ENCODE measurements around the gene TTC27.

TTC27 gene

GRCh38 chr2:32756074-32756727, 128.4 kb downstream of the TTC27 start:
- CTCF ChIA-PET = no interaction called here
- POLR2A ChIA-PET = no interaction called here
- TF ChIP-seq HDGF (IDR thresholded peaks at IDR 0.05; ENCODE audit: borderline replicate concordance) (no peak), PKNOX1 (IDR thresholded peaks at IDR 0.05) (no peak), ELF4 (IDR thresholded peaks at IDR 0.05) (no peak), TARDBP (IDR thresholded peaks at IDR 0.05) (no peak), FOXK2 (IDR thresholded peaks at IDR 0.05) (no peak), SUZ12 (IDR thresholded peaks at IDR 0.05) (no peak), ARNT (IDR thresholded peaks at IDR 0.05) (no peak), BHLHE40 (IDR thresholded peaks at IDR 0.05; ENCODE audit: borderline replicate concordance) (no peak), FOXA1 (IDR thresholded peaks at IDR 0.05) (no peak), ZNF384 (IDR thresholded peaks at IDR 0.05) (no peak), NFRKB (IDR thresholded peaks at IDR 0.05) (no peak), SP1 (IDR thresholded peaks at IDR 0.05) (no peak), LEF1 (IDR thresholded peaks at IDR 0.05; ENCODE audit: borderline replicate concordance) (no peak)
- DNase-seq (ENCODE audit: extremely low spot score) = no peak

- POLR2A ChIA-PET = no interaction called here
- DNase-seq (ENCODE audit: extremely low spot score) = no peak
- TF ChIP-seq HDGF (IDR thresholded peaks at IDR 0.05; ENCODE audit: borderline replicate concordance) = no peak
- no peak for TF ChIP-seq ZNF384 (IDR thresholded peaks at IDR 0.05)
- TF ChIP-seq FOXM1 (IDR thresholded peaks at IDR 0.05; ENCODE audit: borderline replicate concordance) = no peak
- no peak for TF ChIP-seq L3MBTL2 (conservative IDR thresholded peaks at IDR 0.05)
- TF ChIP-seq BHLHE40 (IDR thresholded peaks at IDR 0.05; ENCODE audit: borderline replicate concordance) = no peak
- no peak for TF ChIP-seq NFRKB (IDR thresholded peaks at IDR 0.05)
- no peak for TF ChIP-seq CTBP1 (IDR thresholded peaks at IDR 0.05; ENCODE audit: borderline replicate concordance)
- TF ChIP-seq LEF1 (IDR thresholded peaks at IDR 0.05; ENCODE audit: borderline replicate concordance) = no peak
- CTCF ChIA-PET = no interaction called here
Observed at GRCh38 chr2:32758232-32758631, 130.4 kb downstream of the TTC27 start.

- DNase-seq (ENCODE audit: extremely low spot score) = no peak
- TF ChIP-seq ZNF384 (IDR thresholded peaks at IDR 0.05) (no peak), ELF4 (IDR thresholded peaks at IDR 0.05) (no peak), ARNT (IDR thresholded peaks at IDR 0.05) (no peak), SP1 (IDR thresholded peaks at IDR 0.05) (no peak), L3MBTL2 (conservative IDR thresholded peaks at IDR 0.05) (no peak)
- POLR2A ChIA-PET = no interaction called here
- CTCF ChIA-PET = interaction anchor here (0.6 kb wide), 1 partner anchor 12 kb away, joined by 3 read pairs; no protein-coding TSS in a partner anchor
Observed at GRCh38 chr2:32760628-32761027, 132.8 kb downstream of the TTC27 start.

GRCh38 chr2:32768387-32769174, 140.7 kb downstream of the TTC27 start:
- TF ChIP-seq ARNT (IDR thresholded peaks at IDR 0.05) = no peak
- DNase-seq (ENCODE audit: extremely low spot score) = no peak
- POLR2A ChIA-PET = no interaction called here
- CTCF ChIA-PET = interaction anchor here (1.1 kb wide), 1 partner anchor 317 kb away, joined by 3 read pairs; no protein-coding TSS in a partner anchor

- ChIA-PET CTCF (interaction anchor here (0.6 kb wide), 1 partner anchor 22 kb away, joined by 4 read pairs; no protein-coding TSS in a partner anchor), POLR2A (no interaction called here)
- TF ChIP-seq BHLHE40 (IDR thresholded peaks at IDR 0.05; ENCODE audit: borderline replicate concordance) = no peak
- no peak for TF ChIP-seq SUZ12 (IDR thresholded peaks at IDR 0.05)
- TF ChIP-seq ARNT (IDR thresholded peaks at IDR 0.05) = no peak
- TF ChIP-seq FOXK2 (IDR thresholded peaks at IDR 0.05) = no peak
- no peak for DNase-seq (ENCODE audit: extremely low spot score)
Observed at GRCh38 chr2:32770360-32770759, 142.5 kb downstream of the TTC27 start.

GRCh38 chr2:32772638-32773447, 145.0 kb downstream of the TTC27 start:
- CTCF ChIA-PET = interaction anchor here (1.0 to 1.7 kb wide), 2 partner anchors 599 to 608 kb away, joined by 3 to 5 read pairs; no protein-coding TSS in a partner anchor
- DNase-seq (ENCODE audit: extremely low spot score) = peak; percentile 45
- POLR2A ChIA-PET = no interaction called here
- TF ChIP-seq BHLHE40 (IDR thresholded peaks at IDR 0.05; ENCODE audit: borderline replicate concordance) (no peak), SP1 (IDR thresholded peaks at IDR 0.05) (no peak), PKNOX1 (IDR thresholded peaks at IDR 0.05) (no peak), FOXA1 (IDR thresholded peaks at IDR 0.05) (no peak)

- POLR2A ChIA-PET = no interaction called here
- no peak for TF ChIP-seq FOXA1 (IDR thresholded peaks at IDR 0.05)
- TF ChIP-seq SUZ12 (IDR thresholded peaks at IDR 0.05) = no peak
- no peak for TF ChIP-seq LEF1 (IDR thresholded peaks at IDR 0.05; ENCODE audit: borderline replicate concordance)
- no peak for TF ChIP-seq PKNOX1 (IDR thresholded peaks at IDR 0.05)
- TF ChIP-seq FOXK2 (IDR thresholded peaks at IDR 0.05) = no peak
- no peak for TF ChIP-seq CTBP1 (IDR thresholded peaks at IDR 0.05; ENCODE audit: borderline replicate concordance)
- TF ChIP-seq L3MBTL2 (conservative IDR thresholded peaks at IDR 0.05) = no peak
- no peak for TF ChIP-seq NFRKB (IDR thresholded peaks at IDR 0.05)
- TF ChIP-seq TARDBP (IDR thresholded peaks at IDR 0.05) = no peak
- no peak for TF ChIP-seq FOXM1 (IDR thresholded peaks at IDR 0.05; ENCODE audit: borderline replicate concordance)
- no peak for TF ChIP-seq SP1 (IDR thresholded peaks at IDR 0.05)
- no peak for TF ChIP-seq HDGF (IDR thresholded peaks at IDR 0.05; ENCODE audit: borderline replicate concordance)
- no peak for TF ChIP-seq ARNT (IDR thresholded peaks at IDR 0.05)
- no peak for TF ChIP-seq BHLHE40 (IDR thresholded peaks at IDR 0.05; ENCODE audit: borderline replicate concordance)
- TF ChIP-seq ZNF384 (IDR thresholded peaks at IDR 0.05) = no peak
- TF ChIP-seq ELF4 (IDR thresholded peaks at IDR 0.05) = no peak
- DNase-seq (ENCODE audit: extremely low spot score) = no peak
- CTCF ChIA-PET = interaction anchor here (1.0 to 1.7 kb wide), 2 partner anchors 599 to 607 kb away, joined by 3 to 5 read pairs; no protein-coding TSS in a partner anchor
Observed at GRCh38 chr2:32773448-32773808, 145.6 kb downstream of the TTC27 start.

Measured in HEK293T (cell line).